Nucleus accumbens (tissue), 56 donors: Measurements from ENCODE around the gene HSFX3.
"Not testable (repeated sequence)": the region's sequence is repeated elsewhere in the genome, so short reads cannot be mapped to it uniquely, and the experiment has no call there.

ENCODE experiments used
- DNase-seq, 56 donors: peaks; one replicate each; lab custom pipeline; 2025; lab: John Stamatoyannopoulos, UW

HSFX3 gene

DNA sequence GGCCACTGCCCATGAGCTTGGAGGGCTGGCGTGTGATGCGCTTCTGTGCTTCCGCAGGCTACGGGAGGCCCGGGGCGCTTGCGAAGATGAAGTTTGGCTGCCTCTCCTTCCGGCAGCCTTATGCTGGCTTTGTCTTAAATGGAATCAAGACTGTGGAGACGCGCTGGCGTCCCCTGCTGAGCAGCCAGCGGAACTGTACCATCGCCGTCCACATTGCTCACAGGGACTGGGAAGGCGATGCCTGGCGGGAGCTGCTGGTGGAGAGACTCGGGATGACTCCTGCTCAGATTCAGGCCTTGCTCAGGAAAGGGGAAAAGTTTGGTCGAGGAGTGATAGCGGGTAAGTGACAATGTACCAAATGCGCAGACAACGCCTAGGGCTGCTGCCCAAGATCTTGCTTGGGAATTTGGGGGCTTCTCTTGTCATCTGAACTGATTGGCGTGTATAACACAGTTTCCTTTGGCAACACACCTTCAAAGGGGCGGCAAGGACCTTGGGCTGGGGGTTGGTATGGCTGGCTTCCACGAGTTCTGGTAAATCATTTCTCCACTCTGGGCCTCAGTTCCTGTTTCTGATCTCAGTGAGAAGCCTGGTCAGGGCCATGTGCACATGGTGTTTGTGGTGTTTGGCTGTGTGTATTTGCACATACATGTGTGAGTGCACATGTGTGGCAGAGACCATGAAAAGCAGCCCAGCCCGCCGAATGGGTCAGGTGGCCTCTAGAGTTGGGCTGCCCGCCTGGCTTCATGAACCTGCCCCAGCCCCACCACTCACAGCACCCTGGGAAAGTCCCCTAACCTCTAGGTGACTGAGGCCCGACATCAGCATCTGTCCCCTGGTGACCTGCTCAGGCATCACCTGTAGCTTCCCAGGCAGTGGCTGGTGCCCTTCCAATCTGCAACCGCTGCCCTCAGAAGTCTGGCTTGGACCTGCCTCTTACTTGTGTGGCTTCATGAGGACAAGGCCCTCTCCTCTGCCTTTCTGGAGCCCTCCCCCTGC lies 3.9 kb downstream of the HSFX3 start:
- peak in 1 of 56 donors; percentile 1 for DNase-seq

DNA sequence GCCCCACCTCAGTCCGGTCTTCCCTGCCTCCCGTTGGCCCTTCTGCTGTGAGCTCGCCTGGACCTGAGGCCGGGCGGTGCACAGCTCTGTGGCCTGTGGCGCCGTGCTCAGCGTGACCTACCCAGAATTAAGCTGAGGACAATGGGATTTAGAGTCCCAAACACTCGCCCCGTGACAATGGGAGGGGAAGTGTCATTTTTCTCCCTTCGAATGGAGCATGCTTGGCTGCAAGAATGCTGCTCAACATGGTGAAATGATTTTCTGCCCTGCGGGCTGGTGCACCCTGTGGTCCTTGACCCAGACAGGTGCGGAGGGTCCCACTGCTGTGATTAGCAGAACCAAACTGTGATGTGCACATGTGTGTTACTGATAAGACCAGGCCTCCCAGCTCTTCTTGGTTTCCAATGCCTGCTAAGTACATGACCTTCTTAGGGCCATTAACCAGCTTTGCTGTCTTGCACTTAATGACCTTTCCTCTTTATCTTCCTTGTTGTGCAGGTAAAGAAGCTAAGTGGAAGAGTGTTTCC lies 8.1 kb downstream of the HSFX3 start:
- no peak for DNase-seq

DNA sequence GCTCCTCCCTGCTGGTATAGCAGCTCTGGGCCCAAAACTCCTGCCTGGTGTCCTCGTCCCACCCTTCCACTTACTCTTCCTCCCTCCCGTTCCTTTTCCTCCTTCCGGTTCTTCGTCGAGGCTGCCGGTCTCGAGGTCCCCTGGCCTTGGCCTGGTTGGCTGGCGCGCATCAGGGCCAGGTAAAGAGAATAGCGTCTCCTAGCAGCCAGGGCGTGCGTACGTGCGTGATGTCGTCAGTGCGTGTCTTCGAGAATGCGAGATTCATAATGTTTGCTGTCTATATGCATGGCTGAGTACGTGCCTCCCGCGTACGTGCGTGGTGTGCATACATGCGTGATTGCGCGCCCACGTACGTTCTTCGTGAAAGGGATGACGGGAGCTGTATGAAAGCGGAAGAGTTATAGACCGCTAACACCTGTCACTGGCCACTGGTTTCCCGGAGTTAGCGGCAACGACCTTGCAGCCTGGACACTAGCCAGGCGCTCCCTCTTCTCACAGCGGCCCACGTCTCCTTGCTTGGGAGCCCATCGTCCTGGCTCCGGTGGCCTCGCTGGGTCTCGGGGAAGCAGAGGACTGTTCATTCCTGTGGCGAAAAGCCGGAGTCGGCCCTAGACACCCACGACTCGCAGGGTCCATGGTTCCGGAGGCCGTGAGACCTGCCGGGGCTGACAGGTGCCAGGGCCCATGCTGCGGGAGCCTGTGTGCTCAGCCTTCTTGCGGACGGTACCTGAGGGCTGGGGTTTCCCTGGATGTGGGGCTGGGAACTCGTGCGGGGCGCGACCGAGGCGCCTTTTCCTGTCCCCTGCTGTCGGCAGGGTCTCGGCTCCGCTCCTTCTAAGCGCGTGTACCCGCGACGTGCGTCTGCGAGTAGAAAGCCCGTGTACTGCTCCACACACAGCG lies 8.9 kb downstream of the HSFX3 start, which contains the start of gene EOLA1:
TSS of gene EOLA1 (plus strand) at position 392 of the 900 bp plus-strand sequence. CDS start 4,619 bp downstream, outside the sequence.
- DNase-seq: peak in 47 of 56 donors; percentile 55 to 93 (median 82)

DNA sequence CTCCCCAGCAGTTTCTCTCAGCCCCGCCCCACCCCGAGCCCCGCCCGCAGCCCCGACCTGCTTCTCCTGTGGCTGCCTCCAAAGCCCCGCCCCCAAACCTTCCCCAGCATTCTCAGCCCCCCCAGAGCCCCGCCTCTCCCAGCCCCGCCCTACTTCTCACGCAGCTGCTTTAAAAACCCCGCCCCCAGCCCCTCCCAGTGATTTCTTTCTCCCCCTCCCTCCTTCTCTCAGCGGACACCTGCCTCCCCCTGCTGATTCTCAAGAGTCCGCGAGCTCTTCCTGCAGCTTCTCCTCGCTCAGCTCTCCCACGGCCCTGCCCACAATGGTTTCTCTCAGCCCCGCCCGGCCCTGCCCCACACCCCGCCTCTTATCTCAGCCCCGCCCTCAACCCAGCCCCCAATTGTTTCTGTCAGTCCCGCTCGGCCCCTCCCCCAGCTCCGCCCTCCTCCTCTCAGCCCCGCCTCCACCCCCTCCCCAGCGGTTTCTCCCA lies 9.5 kb downstream of the HSFX3 start:
- DNase-seq: peak in 55 of 56 donors; percentile 33 to 96 (median 88)

DNA sequence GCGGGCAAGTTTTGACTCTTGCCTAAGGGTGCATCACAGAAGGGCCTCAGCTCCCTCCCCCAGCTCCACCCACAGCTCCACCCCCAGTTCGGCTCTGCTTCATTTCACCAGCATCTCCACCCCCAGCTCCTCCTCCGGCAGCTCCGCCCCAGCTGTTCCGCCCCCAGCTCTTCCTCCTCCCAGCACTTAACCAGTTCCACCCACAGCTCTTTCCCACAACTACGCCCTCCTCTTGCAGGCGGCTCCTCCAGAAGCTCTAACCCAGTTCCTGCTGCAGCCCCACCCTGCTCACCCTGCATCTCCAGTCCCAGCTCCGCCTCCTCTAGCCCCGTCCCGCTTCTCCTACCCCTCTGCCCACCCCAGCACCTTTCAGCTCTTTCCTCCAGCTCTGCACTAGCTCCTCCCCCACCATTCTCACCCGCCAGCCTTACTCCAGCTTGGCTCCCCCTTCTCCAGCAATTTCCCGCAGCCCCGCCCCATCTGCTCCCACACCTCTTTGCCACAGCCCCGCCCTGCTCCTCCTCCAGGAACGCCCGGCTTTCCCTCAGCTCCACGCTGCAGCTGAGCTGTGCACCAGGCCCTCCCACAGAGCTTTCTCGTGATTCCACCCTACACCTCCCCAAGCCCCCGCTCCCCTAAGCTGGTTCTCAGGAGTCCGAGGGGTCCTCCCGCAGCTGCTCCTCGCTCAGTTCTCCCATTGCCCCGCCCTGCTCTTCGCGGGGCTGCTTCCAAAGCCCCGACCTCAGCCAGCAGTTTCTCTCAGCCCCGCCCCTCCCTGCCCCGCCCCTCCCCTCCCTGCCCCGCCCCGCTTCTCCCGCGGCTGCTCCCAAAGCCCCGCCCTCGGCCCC lies 10.2 kb downstream of the HSFX3 start:
- DNase-seq: peak; percentile 3 to 95 (median 80)

DNA sequence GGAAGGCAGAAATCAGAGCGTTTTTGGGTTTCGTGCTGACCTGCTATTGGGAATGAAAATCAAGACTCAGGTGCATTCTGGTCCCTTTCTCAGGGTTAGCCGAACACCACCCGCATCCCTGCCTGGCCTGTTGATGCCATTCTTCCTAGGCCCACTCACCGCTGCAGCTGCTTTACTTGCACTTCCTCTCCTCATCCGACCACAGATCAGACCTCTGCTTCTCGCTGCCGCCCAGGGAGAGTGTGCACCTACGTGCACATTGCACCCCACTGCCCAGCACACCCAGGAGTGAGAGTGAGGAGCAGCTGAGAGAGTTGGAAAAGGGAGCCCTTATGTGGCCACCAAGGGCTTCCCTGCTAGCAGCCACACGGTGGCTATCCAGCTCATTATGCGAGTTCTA lies 12.2 kb downstream of the HSFX3 start:
- not testable (repeated sequence) for DNase-seq

DNA sequence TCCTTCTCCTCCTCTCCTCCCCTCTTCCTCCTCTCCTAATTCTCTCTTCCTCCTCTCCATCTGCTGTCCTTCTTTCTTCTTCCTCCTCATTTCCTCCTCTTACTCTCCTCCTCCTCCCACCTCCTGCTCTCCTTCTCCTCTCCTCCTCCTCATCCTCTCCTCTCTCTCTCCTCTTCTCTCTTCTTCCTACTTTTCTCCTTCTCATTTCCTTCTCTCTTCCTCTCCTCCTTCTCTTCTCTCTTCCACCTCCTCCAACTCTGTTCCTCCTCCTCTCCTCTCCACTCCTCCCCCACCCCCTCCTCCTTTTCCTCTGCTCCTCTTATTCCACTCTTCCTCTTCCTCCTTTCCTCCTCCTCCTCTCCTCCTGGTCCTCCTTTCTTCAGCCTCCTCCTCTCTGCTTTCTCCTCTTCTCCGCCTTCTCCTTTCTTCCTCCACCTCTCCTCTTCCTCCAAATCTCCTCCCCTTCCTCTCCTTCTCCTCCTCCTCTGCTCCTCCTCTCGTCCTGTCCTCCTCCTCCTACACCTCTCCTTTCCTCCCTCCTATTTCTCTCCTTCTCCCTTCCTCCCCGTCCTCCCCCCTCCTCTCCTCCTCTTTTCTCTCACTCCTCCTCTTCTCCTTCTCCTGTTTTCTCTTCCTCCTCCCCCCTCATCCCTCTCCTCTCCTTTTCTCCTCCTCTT lies 14.7 kb downstream of the HSFX3 start:
- not testable (repeated sequence) for DNase-seq

DNA sequence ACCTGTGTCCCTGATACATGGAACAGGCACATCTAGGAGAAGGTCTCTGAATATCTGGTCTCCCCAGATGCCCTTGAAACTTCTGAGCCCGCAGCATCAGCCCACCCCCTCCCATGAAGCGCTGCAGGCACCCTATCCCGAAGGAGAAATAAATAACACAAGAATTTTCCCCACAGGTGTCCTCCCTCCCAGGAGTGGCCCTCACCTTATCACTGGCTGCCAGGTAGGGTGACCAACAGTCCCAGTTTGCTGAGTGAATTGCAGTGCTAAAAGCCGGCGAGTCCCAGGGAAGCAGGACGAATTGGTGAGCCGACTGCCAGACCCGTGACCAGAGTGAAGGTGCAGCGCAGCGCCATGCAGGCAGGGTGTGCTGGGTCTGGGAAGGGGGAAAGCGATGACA lies 15.7 kb downstream of the HSFX3 start:
- not testable (repeated sequence) for DNase-seq

DNA sequence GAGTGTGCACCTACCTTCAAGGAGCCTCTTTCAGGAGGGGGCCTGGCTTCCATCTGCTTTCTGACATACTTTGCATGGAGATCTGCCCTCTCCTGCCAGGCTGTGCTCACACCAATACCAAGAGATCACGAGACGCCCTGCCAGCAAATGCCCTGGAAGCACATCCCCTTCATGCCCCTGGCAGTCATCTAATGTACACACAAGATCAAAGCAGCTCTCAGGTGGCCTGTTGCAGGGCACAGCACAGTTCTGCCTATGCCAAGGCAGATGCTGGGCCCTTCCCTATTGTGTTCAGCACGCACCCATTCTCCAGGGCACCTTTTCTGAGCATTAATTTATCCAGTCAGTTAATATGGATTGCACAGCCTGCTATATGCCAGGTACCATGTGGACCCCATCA lies 16.9 kb downstream of the HSFX3 start:
- not testable (repeated sequence) for DNase-seq

DNA sequence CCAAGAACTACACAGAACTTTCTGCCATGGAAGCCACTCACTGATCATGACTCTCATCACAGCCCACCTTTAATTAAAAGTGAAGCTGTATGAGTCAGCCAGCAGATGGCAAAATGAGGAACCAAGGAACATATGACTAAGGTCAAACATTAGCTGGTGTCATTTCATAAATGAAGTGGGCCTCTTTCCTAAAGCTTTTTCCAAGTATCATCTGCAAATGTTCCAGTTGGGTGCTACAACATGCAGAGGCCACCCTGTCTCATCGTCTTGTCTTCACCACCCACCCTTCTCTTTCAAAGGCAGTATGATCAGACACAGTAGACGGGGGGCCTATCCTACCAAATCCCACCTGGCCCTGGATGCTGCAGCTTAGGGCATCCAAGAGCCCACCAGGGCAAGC lies 18.1 kb downstream of the HSFX3 start:
- DNase-seq: peak in 2 of 56 donors; percentile 6 to 12

DNA sequence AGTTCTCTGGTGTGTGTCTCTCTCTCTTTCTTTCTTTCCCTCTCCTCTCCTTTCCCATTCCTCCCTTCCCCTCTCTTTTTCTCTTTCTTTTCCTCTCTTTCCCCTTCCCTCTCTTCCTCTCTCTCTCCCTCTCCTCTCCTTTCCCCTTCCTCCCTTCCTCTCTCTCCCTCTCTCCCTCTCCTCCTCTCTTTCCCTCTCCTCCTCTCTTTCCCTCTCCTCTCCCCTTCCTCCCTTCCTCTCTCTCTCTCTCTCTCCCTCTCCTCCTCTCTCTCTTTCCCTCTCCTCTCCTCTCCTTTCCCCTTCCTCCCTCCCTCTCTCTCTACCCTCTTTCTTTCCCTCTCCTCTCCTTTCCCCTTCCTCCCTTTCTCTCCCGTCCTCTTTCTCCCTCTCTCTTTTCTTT lies 21.3 kb downstream of the HSFX3 start:
- no peak for DNase-seq

DNA sequence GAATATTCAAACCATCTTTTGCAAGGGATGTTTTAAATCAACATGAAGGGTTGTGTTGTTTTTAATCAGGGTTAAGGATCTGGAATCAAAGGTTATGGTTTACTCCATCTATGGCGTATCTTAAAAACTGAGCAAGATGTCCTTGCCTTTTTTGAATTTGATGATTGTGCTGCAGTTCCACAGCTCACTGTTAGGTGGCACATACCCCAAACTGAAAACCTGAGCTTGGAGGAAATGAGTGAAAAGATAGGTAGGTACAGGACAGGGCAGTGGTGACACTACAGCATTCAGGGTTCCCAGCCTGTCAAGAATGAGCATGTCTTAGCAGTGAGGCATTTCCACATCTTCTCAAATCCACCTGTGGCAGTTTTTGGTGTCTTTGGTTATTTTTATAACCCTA lies 22.0 kb downstream of the HSFX3 start:
- DNase-seq: peak in 1 of 56 donors; percentile 16

DNA sequence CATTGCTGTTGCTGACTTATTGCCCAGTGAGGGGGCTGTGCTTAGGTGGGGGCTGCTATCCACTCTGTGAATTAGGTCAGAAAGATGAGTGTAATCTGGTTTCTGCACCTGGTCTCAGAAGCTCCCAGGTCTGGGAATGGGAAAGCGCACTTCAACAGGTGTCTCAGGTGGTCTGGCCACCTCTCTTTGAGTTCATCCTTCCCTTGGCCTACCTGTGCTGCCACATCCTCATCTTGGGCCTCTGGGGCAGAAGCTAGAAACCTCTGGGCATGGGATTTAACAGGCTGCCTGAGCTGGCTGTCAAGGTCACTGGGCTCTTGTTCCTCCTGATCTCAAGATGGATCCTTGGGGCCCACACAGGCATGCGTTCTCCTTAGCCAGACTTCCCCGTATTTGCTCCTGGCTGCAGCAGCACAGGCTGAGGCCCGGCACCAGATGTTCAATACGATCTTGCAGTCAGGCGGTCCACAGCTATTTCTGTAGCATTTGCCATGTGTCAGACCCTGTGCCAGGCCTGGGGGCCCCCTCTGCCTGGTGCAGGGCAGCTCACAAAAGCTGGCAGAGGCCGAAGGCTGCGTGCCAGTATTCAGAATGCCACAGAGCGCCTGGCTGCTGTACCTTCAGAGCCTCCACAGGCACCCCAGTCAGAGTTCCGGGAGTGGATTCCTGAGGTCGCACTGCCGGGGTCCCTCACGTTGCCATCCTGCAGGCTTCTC lies 23.2 kb downstream of the HSFX3 start:
- DNase-seq: not testable (repeated sequence)

DNA sequence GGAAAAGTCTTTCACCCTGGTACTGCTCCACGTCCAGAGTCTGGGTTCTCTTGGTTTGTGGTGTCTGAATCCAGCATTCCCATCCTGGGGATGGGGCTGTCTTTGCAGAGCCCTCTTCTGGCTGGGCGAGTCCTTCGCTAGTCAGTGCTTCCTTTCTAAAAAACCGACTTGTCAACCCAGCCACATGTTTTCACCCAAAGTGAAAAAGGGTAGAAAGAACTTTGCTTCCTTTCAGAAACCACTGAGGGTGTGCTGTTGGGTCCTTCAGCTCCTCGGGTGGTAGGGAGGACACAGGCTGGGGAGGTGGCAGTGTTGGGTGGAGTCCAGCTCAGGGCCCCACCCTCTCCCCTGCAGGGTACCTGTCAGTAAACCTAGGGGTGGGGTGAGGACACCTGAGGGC lies 23.8 kb downstream of the HSFX3 start:
- DNase-seq: peak in 1 of 56 donors; percentile 21

DNA sequence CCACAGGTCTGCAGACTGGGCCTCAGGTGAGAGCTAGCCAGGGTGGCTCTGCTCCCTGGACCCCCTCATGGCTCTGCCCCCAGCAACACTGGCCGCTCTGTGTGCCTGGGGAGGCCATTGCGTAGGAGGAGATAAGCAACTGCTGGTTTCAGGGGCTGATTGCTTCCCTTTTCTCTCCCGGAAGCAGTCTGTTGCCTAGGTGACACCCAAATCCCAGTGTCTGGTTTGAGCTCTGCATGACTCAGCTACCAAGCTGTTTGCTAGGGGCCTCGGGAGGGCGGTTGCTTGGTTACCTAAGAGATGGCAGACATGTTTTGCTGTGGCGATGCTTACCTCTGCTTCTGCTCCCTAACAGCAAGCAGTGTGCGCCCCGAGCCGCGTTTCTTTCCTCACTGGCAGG lies 24.3 kb downstream of the HSFX3 start:
- DNase-seq: peak in 26 of 56 donors; percentile 0 to 57 (median 20)

DNA sequence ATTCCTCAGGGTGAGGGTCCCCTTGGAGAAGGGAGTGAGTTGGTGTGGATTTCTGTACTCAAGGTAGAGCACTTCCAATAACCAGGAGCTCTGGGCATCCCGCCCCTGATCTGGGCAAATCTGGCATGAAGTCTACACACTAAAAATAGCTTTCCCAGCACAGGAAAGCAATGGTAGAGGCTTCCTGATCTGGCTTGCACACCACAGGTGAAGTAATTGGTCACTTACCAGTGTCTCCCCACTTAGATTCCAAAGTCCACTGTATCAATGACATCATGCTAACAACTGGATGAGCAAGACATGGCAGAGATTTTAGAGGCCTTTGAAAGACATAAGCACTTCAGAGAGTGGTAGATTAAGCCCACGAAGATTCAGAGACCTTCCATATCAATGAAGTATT lies 26.8 kb downstream of the HSFX3 start:
- no peak for DNase-seq

DNA sequence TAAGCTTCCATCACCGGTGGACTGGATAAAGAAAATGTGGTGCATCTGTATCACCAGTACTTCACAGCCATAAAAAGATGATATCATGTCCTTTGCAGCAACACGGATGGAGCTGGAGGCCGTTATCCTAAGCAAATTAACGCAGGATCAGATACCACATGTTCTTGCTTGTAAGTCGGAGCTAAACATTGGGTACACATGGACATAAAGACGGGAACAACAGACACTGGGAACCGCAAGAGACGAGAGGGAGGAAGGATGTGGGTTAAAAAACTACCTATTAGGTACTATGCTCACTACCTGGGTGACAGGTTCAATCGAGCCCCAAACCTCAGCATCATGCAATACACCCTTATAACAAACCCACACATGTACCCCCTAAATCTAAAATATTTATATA lies 28.3 kb downstream of the HSFX3 start:
- DNase-seq: no peak

DNA sequence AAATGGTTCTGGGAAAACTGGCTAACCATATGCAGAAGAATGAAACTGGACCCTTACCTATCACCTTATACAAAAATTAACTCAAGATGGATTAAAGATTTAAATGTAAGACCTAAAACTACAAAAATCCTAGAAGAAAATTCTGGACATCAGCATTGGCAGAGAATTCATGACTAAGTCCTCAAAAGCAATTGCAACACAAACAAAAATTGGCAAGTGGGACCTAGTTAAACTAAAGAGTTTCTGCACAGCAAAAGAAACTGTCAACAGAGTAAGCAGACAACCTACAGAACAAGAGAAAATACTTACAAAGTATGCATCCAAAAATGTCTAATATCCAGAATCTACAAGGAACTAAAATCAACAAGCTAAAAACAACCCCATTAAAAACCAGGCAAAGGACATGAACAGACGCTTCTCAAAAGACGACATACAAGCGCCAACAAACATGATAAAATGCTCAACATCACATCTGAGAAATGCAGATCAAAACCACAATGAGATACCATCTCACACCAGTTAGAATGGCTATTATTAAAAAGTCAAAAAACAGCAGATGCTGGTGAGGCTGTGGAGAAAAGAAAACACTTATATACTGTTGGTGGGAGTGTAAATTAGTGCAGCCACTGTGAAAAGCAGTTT lies 29.0 kb downstream of the HSFX3 start:
- DNase-seq: not testable (repeated sequence)
